GM21717 (cell line): Measurements from ENCODE around the gene LIPC.

Source experiments
- ATAC-seq: cut with Tn5 transposase; IDR thresholded peaks from one replicate; pipeline ENCODE4 v1.9.1; 2021; ENCODE audit warnings: mild to moderate bottlenecking, moderate library complexity; ENCODE audit not compliant: unreplicated experiment

The LIPC gene

DNA sequence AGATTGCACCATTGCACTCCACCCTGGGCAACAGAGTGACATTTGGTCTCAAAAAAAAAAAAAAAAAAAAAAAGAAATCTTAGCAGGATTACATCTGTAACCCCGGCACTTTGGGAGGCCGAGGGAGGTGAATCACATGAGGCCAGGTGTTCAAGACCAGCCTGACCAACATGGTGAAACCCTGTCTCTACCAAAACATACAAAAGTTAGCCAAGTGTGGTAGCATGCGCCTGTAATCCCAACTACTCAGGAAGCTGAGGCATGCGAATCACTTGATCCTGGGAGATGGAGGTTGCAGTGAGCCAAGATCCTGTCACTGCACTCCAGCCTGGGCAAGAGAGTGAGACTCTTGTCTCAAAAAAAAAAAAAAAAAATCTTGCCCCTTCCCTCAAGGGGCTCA lies 40.4 kb downstream of the LIPC start:
- ATAC-seq = no peak

DNA sequence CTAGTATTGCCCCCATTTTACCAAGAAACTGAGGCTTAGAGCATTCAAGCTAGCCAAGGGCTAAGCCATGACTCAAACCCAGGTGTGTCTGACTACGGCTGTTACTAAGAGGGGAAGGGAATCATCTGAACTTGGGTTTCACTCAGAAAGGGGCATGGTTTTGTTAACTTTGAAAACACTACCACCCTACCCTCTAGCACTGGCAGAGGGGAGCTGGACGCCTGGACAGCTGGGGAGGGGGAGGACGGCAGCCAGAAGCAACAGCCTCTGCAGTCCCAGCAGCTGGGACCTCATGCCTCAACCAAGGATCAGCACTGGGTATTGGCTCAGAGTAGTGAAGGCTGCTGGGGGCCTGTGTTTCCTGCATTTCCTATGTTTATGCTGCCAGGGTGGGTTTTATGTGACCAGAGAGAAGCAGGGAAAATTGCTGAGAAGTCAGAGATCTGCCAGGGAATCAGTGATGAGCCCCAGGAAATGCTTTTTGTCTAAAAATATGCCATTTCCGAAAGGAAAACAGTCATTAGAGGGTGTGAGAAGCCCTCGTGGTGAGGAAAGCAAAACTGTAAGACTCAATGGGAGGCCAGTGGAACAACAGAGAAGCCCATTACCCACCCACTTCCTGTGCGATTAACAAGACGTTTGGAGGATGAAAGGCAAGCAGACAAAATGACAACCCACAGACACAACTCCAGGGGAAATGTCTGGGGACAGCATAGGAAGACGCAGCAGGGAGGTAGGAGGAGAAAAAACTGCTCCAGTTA lies 41.2 kb downstream of the LIPC start:
- no peak for ATAC-seq

DNA sequence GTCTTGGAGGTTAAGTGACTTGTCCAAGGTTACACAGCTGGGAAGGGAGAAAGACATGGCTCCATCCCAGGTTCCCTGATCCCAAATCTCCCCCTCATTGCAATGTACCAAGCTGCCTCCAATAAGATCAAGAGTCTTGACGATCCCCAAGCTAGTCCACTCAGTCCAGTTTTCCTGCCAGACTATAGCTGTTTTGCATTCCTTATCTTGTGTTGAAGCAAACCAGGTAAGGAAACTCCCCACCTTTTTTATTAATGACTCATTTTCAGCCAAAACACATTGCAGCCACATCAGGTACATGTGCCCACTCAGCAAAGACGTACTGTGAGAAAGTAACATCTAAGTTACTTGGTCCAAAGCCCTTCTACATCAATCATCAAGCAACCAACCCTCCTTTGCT lies 41.9 kb downstream of the LIPC start:
- ATAC-seq = no peak

DNA sequence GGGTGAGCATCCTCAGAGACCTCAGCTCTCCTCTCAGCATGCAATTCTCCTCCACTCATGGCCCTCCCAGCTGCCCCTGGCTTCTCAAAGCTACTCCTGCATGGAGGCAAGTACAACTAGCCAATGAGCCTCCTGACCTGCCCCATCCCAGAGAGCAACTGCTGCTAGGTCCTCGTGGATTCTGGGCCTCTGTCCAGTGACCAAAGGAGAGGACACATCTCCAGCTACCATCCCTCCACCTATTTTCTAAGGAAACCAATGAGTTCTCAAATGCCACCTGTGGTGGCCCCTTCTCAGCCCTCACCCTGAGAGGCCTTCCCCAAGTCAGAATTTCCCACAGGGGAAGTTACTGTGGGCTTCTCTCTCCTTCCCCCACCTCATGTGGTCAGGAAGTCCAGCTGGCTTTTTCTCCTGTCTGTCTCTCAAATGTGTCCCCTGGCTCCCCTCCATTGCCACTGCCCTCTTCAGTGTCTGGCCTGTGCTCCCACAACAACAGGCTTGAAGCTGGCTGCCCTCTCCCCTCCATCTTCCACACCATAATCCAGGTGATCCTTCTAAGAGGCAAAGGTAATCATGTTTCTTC lies 43.0 kb downstream of the LIPC start:
- no peak for ATAC-seq

DNA sequence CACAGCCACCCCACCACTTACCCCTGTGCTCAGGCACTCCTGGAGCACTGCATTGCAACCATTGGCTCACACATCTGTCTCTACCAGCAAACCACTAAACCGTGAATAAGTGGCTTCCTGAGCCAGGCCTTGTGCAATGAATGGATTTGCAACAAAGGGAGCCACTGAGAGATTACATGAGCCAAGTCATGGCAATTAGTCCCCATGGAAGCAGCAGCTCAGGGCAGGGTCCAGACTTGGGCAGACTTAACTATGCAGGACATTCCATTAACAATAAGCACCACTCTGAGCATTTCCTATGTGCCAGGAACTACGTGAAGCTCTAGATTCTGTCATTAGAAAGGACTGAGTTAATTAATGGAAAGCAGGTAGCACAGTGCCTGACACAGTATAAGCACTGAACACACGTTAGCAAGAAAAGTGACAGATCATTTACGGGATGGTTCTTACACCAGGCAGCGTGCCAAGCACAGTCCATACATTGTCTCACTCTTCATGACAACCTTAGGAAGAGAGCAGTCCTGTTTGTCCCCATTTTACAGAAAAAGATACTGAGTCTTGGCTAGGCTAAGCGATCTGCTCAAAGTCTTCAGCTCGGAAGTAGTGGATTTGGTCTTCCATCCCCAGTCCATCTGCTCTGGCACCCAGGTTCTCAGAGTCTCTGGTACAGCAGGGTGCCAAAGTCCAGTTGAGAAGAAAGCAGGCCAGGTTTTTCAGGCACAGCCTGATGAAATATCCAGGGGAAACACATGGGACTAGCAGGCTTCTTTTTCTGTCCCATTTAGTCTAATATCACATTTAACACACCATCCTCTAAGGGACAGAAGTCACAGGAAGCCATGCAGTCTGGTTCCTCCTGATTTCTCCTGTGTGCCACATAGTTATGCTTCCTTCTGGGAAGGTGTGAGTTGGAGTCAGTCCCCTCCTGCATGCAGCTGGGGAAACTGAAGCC lies 44.1 kb downstream of the LIPC start:
- ATAC-seq = no peak

DNA sequence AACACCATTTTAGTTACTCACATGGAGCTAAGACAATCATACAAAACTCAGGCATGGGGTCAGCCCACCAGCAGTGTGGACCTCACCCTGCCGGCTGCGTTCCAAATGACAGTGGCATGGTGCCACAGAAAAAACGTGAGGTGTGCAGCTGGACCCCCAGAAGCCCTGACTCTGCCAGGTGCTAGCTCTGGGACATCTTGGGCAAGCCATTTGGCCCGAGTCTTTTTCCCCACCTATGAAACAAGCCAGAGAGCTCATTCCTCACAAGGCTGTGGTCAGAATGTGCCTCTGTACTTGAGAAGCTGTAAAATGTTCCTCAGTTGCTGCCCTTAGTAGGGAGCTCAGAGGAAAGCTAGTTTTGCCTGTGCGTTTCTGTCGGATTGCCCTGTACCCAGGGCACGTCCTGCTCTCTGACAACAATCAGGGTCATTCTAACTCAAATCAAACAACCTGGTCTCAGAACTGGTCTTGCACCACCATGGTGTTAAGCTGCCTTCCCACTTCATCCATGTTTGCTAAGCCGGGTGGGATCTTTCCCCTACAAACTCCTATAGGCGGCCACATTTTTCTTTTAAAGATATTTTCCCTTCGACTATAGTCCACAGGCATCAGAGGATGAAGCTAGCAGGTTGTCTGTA lies 44.9 kb downstream of the LIPC start:
- ATAC-seq = no peak

DNA sequence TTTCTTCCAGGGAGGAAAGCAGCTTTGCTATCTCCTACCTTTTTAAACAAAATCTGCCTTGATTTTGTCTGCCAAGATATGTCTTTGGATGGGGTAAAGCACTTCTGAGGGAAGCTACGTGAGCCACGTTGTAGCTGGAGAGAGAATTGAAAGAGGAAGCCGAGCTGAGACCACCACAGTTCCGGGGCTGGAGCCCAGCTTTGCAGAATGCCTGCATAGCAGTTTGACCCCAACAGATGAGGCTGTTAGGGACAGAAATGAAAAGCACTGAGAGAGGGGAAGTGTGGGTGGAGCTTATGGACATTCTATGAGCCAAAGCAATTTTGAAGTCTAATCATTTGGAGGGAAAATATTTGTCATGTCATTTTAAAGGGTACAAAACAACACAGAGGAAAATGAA lies 45.4 kb downstream of the LIPC start:
- no peak for ATAC-seq

DNA sequence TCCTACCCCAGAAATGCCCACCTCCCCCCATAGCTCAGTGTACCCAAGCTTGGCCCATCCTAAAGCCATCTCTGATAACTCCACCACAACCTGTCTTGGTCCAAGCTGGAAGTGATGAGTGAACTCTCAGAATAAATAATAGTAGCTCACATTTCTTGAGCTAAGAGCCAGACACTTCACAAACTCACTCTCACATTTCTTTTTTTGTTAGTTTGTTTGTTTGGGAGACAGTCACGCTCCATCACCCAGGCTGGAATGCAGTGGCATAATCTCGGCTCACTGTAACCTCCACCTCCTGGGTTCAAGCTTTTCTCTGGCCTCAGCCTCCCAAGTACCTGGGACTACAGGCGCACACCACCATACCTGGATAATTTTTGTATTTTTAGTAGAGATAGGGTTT lies 46.2 kb downstream of the LIPC start:
- no peak for ATAC-seq

DNA sequence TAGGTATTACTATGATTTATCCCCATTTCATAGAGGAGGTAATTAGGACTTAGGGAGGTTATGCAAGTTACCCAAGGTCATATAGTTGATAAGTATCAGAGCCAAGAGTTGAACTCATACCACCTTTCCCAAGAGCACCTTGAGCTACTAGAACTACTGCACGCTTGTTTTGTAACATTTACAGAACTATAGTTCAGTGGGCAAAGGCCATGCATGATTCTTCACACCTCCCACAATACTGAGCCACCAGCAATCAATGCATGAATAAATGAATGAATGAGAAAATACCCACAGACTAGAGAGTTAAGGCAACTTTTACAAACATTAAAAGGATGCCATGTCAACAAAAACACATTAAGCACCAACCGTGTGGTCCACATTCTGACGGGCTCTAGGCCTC lies 46.8 kb downstream of the LIPC start:
- ATAC-seq = no peak

DNA sequence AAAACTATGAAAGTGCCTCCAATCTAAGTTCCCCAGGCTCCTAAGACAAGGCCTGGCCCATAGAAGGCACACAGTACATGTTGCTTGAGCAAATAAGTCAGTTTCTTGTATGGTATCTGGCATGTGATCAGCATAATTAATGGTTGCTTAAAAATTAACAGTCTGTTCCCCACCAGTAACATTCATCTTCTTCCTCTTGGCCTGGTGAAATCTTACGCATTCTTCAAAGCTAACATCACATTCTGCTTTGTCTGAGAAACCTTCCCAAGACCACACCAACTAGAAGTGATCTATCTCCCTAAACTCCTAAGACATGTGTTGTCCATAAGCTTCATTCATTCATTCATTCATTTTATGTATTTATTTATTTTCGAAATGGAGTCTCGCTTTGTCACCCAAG lies 48.1 kb downstream of the LIPC start:
- no peak for ATAC-seq

DNA sequence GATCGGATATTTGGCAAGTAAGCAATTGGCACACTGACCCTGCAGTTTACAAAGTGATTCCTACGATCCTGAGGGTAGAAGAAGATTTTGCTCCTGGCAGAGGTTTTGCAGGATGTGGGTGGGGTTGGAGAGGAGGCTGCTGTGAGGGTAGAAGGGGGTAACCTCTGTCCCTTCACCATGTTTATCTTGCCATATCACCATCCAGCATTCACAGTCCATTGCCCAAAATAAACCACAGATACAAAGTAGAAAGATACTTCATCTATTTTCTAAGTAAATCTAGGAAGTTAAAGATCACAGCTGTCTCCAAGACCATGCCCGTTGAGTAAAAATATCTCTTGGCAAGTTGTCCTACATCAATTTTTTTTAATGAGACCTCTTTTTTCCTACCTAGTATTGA lies 51.6 kb downstream of the LIPC start:
- ATAC-seq = no peak

DNA sequence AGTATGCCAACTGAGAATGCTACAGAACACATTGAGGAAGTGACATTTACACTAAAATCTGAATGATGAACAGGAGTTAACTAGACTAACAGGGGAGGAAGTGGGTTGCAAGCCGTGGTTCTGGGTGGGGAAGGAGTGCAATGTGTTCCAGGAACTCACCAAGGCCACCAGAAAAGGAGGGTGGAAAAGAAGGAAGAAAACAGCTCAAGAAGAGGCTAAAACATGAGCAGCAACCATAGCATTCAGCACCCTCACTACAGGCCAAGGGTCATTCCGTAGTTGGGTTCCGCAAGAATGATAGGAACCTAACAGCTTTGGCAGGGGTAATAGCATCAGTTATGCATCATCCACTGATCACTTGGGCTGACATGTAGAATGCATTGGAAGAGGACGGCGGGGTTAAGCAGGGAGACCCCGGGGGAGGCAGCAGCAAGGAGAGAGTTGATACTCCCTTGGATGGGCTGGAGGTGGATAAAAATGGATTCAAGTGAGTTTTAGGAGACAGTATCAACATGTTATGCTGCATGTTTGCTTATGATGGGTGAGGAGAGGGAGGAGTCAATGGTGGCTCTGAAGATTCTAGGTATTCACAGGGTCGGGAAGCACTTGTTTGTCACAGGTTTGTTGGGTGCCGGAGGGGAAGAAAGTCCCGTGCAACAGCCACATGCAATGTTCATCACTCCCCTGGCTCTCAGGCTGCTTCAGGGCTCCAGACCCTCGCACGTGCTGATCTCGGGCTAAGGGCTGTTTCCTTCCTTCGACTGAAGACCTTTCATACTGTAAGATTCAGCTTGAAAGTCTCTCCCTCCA lies 53.2 kb downstream of the LIPC start:
- no peak for ATAC-seq

DNA sequence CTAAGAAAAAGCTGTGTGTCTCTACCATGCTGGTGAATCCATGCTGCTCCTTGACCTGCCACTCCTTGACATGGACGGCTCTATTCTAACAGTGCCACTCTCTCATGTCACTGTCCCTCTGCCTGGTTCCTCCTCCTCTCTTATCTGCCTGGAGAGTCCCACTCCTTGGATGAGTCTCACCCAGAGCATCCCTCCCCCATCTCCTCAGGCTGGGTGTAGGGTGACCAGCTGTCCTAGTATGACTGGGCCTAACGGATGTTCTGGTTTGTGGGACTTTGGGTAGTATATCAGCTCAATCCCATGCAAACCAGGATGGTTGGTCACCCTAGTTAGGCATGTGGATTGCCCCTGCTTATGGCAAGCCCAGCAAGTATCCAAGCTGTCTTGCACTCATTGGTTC lies 54.3 kb downstream of the LIPC start:
- no peak for ATAC-seq

DNA sequence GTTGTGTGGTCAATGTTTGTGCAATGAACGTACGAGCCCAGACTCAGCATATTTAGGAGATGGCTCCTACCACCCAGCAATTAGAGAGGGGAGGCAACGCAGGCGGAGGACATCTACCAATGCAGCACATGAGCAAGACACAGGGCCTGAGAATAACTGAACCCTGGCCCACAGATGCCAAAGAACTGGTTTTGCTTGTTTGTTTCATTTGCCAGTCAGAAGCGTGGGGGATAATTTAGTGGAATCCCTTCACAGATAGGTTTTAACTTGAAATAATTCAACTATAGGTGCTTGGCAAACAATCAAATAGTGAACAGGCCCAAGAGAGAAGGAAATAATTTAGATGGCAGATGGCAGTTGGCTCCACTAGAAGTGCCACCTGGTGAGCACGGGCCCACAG lies 54.8 kb downstream of the LIPC start:
- ATAC-seq = no peak

DNA sequence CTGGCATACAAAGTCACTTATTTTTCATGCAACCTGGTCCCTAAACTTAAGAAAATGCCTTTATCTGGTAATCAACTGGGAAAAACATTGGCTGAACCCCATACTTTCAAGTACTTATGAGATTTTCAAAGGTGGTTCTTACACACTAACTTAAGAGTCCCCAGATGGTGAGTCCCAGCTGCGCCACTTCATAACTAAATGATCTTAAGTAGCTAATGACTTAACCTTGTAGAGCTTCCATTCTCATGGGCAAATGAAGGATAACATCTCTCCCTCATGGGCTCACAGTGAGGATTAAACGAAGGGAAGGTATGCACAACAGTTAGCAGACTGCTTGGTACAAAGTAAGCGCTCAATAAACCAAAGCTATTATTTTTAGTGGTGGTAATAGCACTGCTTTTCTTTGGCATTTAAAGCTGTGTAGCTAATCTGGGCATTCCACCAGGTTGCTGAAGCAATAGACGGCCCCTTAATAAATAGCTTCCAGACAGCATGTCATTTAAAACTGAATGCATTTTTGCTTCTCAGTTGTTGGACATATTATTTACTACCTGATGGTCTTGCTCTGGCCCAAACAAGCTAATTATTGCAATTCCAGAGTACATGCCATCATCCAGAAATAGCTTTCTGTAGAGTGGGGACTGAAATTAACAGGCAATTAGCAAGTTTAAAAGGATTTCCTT lies 55.4 kb downstream of the LIPC start:
- no peak for ATAC-seq

DNA sequence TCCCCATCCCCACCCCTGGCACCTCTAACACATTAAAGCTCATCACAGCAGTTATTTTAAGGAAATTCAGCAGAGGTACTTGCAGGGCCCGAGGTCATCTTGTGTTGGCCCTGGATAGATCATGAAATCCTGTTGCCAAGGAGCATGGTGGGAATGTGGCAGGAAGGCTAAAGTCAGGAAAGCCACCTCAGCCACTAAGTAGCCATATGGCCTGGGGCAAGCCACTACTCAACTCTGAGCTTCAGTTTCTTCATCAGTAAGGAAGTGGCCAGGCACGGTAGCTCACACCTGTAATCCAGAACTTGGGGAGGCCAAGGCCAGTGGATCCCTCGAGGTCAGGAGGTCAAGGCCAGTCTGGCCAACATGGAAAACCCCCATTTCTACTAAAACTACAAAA lies 55.9 kb downstream of the LIPC start:
- no peak for ATAC-seq

DNA sequence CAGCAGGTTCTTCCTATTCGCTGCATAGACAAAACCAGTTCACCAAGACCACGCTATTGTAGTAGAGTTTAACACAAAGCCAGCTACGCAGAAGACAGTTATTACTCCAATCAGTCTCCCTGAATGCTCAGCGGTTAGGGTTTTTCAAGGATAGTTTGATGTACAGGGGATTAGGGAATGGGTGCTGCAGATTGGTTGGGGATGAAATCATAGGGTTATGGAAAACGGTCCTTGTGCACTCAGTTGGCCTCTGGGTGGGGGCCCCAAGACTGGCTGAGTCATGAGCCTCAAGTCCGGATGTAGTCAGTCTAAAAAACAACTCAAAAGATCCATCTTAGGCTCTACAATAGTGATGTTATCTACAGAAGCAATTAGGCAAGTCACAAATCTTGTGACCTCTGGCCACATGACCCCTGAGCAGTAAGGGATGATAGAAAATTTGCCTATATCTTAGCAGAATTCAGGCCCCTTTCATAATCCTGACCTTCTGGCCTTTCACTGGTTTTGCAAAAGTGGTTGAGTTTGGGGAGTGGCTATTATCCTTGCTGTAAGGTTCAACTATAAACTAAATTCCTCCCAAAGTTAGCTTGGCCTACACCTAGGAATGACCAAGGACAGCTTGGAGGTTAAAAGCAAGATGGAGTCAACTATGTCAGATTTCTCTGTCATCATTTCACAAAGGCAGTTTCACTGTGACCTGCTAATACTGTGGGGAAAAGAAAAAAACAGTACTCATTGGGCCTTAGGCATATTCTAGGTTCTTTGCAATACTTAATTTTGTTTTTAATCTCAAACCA lies 57.7 kb downstream of the LIPC start:
- no peak for ATAC-seq

DNA sequence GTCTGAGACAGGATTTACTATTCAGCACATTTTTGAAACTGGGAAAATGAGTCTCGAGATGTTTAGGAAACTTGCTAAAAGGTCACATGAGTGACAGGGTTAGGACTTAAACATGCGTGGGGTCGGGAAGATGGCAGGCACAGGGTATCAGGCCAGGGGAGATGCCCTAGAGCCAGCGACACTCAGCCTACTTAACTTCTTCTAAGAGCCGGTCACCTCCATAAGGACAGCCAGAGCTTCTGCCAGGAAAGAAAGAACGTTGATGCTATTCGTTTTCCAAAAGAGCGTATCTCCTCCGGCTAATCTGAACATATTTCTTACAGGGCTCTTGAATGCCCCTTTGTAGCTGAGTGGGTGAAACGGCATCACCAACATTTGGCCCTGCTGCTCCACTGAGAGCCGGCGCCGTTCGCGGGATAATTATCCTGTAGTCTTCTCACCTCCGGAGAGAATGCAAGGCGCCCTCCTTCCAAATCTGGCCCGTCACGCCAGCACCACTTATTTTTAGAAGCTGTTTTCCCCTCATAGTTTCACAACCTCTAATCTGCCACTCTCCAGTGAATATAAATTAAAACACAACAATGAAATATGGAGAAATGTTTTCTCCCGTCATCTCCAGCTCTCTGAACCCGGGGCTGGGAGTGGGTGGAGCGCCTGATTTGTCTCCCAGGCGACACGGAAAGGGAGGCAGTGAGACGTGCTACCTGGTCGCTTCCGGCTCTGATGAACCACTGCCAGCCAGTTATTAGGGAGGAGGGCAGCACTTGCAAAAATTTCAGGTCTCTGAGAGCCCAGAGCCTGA lies 58.5 kb downstream of the LIPC start:
- no peak for ATAC-seq
